Upper lobe of left lung (tissue), 4 donors: Measurements from ENCODE around the gene MYO1C.

Experiments
- CTCF ChIP-seq, 6 experiments: fragments of 450-650 bp in 4 of 6; fragments of 200-600 bp in 2 of 6; sonication (generic) in 2 of 6; IDR thresholded peaks; one replicate each; pipeline ENCODE4 v1.5.1; 2016 to 2019; ENCODE audit warnings: antibody characterized with exemption in 6 of 6
- POLR2A ChIP-seq, 4 donors: fragments of 450-650 bp; IDR thresholded peaks; one replicate each; pipeline ENCODE4 v1.5.1; 2016 to 2017; ENCODE audit warnings: antibody characterized with exemption in 4 of 4, mild to moderate bottlenecking in 2 of 4
- POLR2AphosphoS5 ChIP-seq, 2 donors: sonication (generic); formaldehyde crosslinking; IDR thresholded peaks; one replicate each; pipeline ENCODE4 v1.5.1; 2017; ENCODE audit warnings: antibody characterized with exemption in 2 of 2

- TF ChIP-seq POLR2A (IDR thresholded peaks at IDR 0.05) (no peak), CTCF (IDR thresholded peaks at IDR 0.05) (no peak), POLR2AphosphoS5 (IDR thresholded peaks at IDR 0.05) (no peak)
Observed at GRCh38 chr17:1529863-1530262, 37.4 kb upstream of the MYO1C start.
